ENCODE results near the gene CTNS.

The CTNS gene

GRCh38 chr17:3678821-3679530 is 42.4 kb downstream of the CTNS start:
- no peak for TF ChIP-seq CTCF (IDR thresholded peaks at IDR 0.05; ENCODE audit: extremely low read depth, insufficient read depth, missing control alignments)
- in situ Hi-C loops (cut with MboI; ENCODE audit: low pct_unique_long_range_greater_than_20kb, low sequenced_read_pairs, unreplicated experiment) = loop anchor here (10.0 kb wide), 1 partner anchor 146 kb away; no protein-coding TSS in a partner anchor

GRCh38 chr17:3679531-3680126 is 43.1 kb downstream of the CTNS start:
- no peak for TF ChIP-seq CTCF (IDR thresholded peaks at IDR 0.05; ENCODE audit: extremely low read depth, insufficient read depth, missing control alignments)
- in situ Hi-C loops (cut with MboI; ENCODE audit: low pct_unique_long_range_greater_than_20kb, low sequenced_read_pairs, unreplicated experiment) = loop anchor here (10.0 kb wide), 2 partner anchors 55 to 145 kb away; no protein-coding TSS in a partner anchor
- DNase-seq (ENCODE audit: low spot score) = no peak

More at GRCh38 chr17:3678821-3679530, 42.4 kb downstream of the CTNS start:
- no peak for DNase-seq (ENCODE audit: low spot score)

GRCh38 chr17:3681057-3681456 is 44.5 kb downstream of the CTNS start:
- no peak for DNase-seq (ENCODE audit: low spot score)
- no peak for TF ChIP-seq CTCF (IDR thresholded peaks at IDR 0.05; ENCODE audit: extremely low read depth, insufficient read depth, missing control alignments)
- in situ Hi-C loops (cut with MboI; ENCODE audit: low pct_unique_long_range_greater_than_20kb, low sequenced_read_pairs, unreplicated experiment) = loop anchor here (10.0 kb wide), 1 partner anchor 54 kb away; no protein-coding TSS in a partner anchor

- TF ChIP-seq CTCF (IDR thresholded peaks at IDR 0.05; ENCODE audit: extremely low read depth, insufficient read depth, missing control alignments) = no peak
- in situ Hi-C loops (cut with MboI; ENCODE audit: low pct_unique_long_range_greater_than_20kb, low sequenced_read_pairs, unreplicated experiment) = loop anchor here (10.0 kb wide), 1 partner anchor 53 kb away; no protein-coding TSS in a partner anchor
- no peak for DNase-seq (ENCODE audit: low spot score)
Observed at GRCh38 chr17:3681565-3681964, 45.0 kb downstream of the CTNS start.

- no peak for TF ChIP-seq CTCF (IDR thresholded peaks at IDR 0.05; ENCODE audit: extremely low read depth, insufficient read depth, missing control alignments)
- no peak for DNase-seq (ENCODE audit: low spot score)
- in situ Hi-C loops (cut with MboI; ENCODE audit: low pct_unique_long_range_greater_than_20kb, low sequenced_read_pairs, unreplicated experiment) = loop anchor here (10.0 kb wide), 1 partner anchor 53 kb away; no protein-coding TSS in a partner anchor
Observed at GRCh38 chr17:3682033-3682432, 45.5 kb downstream of the CTNS start.

- in situ Hi-C loops (cut with MboI; ENCODE audit: low pct_unique_long_range_greater_than_20kb, low sequenced_read_pairs, unreplicated experiment) = loop anchor here (10.0 kb wide), 1 partner anchor 52 kb away; no protein-coding TSS in a partner anchor
- TF ChIP-seq CTCF (IDR thresholded peaks at IDR 0.05; ENCODE audit: extremely low read depth, insufficient read depth, missing control alignments) = peak; percentile 93
- peak; percentile 89 for DNase-seq (ENCODE audit: low spot score)
Observed at GRCh38 chr17:3683054-3683511, 46.5 kb downstream of the CTNS start.
